Colonic mucosa (tissue), 4 donors: Measurements from ENCODE around the gene OPTC. TPM values are rescaled to one million over a fixed set of nuclear protein-coding genes. Genes with fewer than 3 reads are reported as not detected.
A peak's percentile ranks its signal among the peaks of the same experiment; 100 is the strongest.
"Not testable (repeated sequence)": the region's sequence is repeated elsewhere in the genome, so short reads cannot be mapped to it uniquely, and the experiment has no call there.

Experiments
- DNase-seq: peaks from one replicate; pipeline ENCODE4 v3.0.0-alpha.2; 2020
- H3K27ac ChIP-seq: fragments of 200-600 bp; one replicate; pipeline ENCODE4 v1.8.0; 2021
- H3K27me3 ChIP-seq: fragments of 200-600 bp; one replicate; pipeline ENCODE4 v1.8.0; 2021
- H3K36me3 ChIP-seq: fragments of 200-600 bp; one replicate; pipeline ENCODE4 v1.8.0; 2021
- H3K4me1 ChIP-seq: fragments of 200-600 bp; one replicate; pipeline ENCODE4 v1.8.0; 2021; ENCODE audit warnings: mild to moderate bottlenecking
- H3K4me3 ChIP-seq: fragments of 200-600 bp; one replicate; pipeline ENCODE4 v1.8.0; 2021
- H3K9ac ChIP-seq, 2 donors: one replicate each; pipeline ENCODE4 v1.7.0; 2013; ENCODE audit warnings: control low read depth in 2 of 2, low read depth in 2 of 2, low read length in 2 of 2
- H3K9me3 ChIP-seq: fragments of 200-600 bp; one replicate; pipeline ENCODE4 v1.8.0; 2021
- intact Hi-C: fragments of 100-400 bp; cut with DNase I; formaldehyde crosslinking; loops from one replicate; pipeline ENCODE4 v1.14.1; 2022
- total RNA-seq, 2 donors: library from RNA; stranded (reverse); fragmentation: NEBNext Ultra II Directional in 1 of 2; extraction: Animal tissue kit (Norgen Biotek cat#: 25700) in 1 of 2; gene quantifications; one replicate each; pipeline ENCODE4 v1.2.1, GENCODE V29; 2021
- TF ChIP-seq, protein P1 (sequence below): fragments of 200-600 bp; IDR thresholded peaks from one replicate; pipeline ENCODE4 v1.8.0; 2022; ENCODE audit warnings: antibody characterized with exemption, mild to moderate bottlenecking
- donor health status: healthy.
- donor health status: DM: no; HTN: no; CAD: no.
- donor health status: DM: no; HTN: no; CAD: no.

The OPTC gene
- total RNA-seq = not detected

GRCh38 chr1:203493901-203494300 is at the start of gene OPTC:
TSS of gene OPTC (plus strand) at chr1:203494153. CDS start at chr1:203496006, 1,853 bp downstream.
- intact Hi-C loops = no loop called here
- H3K27ac ChIP-seq = no peak within 1 kb of the TSS
- H3K4me1 ChIP-seq = no peaks in the 10 kb centered on the region

DNA sequence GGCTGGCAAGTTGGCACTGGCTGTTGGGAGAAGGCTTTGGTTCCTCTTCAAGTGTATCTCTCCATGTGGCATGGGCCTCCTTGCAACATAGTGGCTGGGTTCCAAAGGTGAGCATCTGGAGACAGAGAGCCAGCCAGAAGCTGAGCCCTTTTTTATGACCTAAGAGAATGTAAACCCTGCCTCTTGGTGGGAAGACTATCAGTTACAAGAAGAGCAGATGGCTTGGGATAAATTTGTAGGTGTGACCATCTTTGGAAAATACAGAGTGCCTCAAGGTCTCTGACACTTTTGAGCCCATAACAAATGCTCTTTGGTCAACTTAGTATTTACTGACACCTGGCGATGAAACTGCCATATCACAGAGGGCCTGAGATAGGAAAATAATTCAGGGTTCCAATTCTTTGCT is 49.8 kb upstream of the OPTC start:
- intact Hi-C loops = no loop called here
- Histone ChIP-seq H3K9ac (no peak overlapping the region), H3K4me3 (no peak overlapping the region), H3K36me3 (no peaks in the 10 kb centered on the region), H3K9me3 (no peaks in the 10 kb centered on the region), H3K27me3 (no peaks in the 10 kb centered on the region), H3K4me1 (peaks cover 4% of the 10 kb centered on the region), H3K27ac (no peak overlapping the region)
- TF ChIP-seq, protein P1, sequence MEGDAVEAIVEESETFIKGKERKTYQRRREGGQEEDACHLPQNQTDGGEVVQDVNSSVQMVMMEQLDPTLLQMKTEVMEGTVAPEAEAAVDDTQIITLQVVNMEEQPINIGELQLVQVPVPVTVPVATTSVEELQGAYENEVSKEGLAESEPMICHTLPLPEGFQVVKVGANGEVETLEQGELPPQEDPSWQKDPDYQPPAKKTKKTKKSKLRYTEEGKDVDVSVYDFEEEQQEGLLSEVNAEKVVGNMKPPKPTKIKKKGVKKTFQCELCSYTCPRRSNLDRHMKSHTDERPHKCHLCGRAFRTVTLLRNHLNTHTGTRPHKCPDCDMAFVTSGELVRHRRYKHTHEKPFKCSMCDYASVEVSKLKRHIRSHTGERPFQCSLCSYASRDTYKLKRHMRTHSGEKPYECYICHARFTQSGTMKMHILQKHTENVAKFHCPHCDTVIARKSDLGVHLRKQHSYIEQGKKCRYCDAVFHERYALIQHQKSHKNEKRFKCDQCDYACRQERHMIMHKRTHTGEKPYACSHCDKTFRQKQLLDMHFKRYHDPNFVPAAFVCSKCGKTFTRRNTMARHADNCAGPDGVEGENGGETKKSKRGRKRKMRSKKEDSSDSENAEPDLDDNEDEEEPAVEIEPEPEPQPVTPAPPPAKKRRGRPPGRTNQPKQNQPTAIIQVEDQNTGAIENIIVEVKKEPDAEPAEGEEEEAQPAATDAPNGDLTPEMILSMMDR = peak; percentile 26
- no peak for DNase-seq

More at GRCh38 chr1:203493901-203494300, at the start of gene OPTC:
- H3K9ac ChIP-seq = no peak within 1 kb of the TSS
- H3K9me3 ChIP-seq = no peaks in the 10 kb centered on the region
- H3K4me3 ChIP-seq = no peak within 1 kb of the TSS
- no peaks in the 10 kb centered on the region for H3K27me3 ChIP-seq
- DNase-seq = no peak
- TF ChIP-seq, protein P1 = no peak
- H3K36me3 ChIP-seq = no peaks in the 10 kb centered on the region

GRCh38 chr1:203447151-203447550 is 46.8 kb upstream of the OPTC start:
- Histone ChIP-seq H3K4me1 (no peaks in the 10 kb centered on the region), H3K9me3 (no peaks in the 10 kb centered on the region), H3K4me3 (no peak overlapping the region), H3K36me3 (no peaks in the 10 kb centered on the region), H3K27me3 (no peaks in the 10 kb centered on the region), H3K27ac (no peak overlapping the region), H3K9ac (no peak overlapping the region)
- DNase-seq = no peak
- intact Hi-C loops = no loop called here
- TF ChIP-seq, protein P1 = no peak

- H3K4me3 ChIP-seq, H3K9me3 ChIP-seq, H3K27me3 ChIP-seq, H3K9ac ChIP-seq, H3K4me1 ChIP-seq, H3K27ac ChIP-seq, H3K36me3 ChIP-seq, intact Hi-C loops, DNase-seq: not testable (repeated sequence)
Measured at GRCh38 chr1:203447598-203447997, 46.4 kb upstream of the OPTC start.

DNA sequence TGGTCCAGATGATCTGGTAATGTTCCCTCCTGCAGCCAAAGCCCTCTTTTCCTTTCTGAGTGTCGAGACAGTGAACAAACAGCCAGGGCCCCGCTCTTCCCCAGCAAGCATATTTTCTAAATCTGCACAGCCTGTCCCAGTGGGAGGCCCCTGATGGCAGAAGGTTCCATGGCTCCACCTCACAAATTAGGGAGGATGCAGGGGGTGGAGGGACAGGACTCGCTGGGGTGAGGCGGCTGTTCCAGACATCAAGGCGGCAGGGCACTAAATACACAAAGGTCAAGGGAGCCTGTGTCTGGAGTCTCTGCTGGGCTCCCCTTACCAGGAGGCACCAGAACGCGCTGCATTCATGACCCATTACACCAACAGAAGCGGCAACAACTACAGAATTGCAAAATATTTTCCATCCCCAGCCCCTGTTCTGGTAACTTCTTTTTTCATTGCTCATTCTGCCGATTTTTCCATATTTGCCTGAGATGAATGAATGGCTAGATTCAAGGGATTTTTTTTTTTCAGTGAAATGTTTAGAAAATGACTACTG is 45.4 kb upstream of the OPTC start:
- DNase-seq = no peak
- H3K9me3 ChIP-seq = no peaks in the 10 kb centered on the region
- H3K27me3 ChIP-seq = no peaks in the 10 kb centered on the region
- H3K27ac ChIP-seq = no peak overlapping the region
- H3K9ac ChIP-seq = no peak overlapping the region
- H3K4me3 ChIP-seq = no peak overlapping the region
- intact Hi-C loops = no loop called here
- TF ChIP-seq, protein P1 = no peak
- H3K36me3 ChIP-seq = no peaks in the 10 kb centered on the region
- H3K4me1 ChIP-seq = no peaks in the 10 kb centered on the region

- Histone ChIP-seq H3K27ac (no peak overlapping the region), H3K9me3 (no peaks in the 10 kb centered on the region), H3K4me1 (no peaks in the 10 kb centered on the region), H3K9ac (no peak overlapping the region), H3K36me3 (no peaks in the 10 kb centered on the region), H3K27me3 (no peaks in the 10 kb centered on the region), H3K4me3 (no peak overlapping the region)
- intact Hi-C loops = no loop called here
- no peak for DNase-seq
- TF ChIP-seq, protein P1 = no peak
Measured at GRCh38 chr1:203450001-203450400, 44.0 kb upstream of the OPTC start.
